Central memory CD8-positive, alpha-beta T cell (primary cell): ENCODE results near the gene ATP5F1C.

ENCODE experiments used
- ATAC-seq: fragments of 150-1000 bp; cut with Tn5 transposase; replicated peaks from 2 replicates; pipeline ENCODE4 v1.10.0; 2022; ENCODE audit warnings: mild to moderate bottlenecking, moderate FRiP score, moderate number of reproducible peaks; ENCODE audit not compliant: poor library complexity, severe bottlenecking; ENCODE audit errors: extremely low read depth
- DNase-seq, 2 donors: peaks; one replicate each; pipeline ENCODE4 v3.0.0; 2021; ENCODE audit warnings: low spot score in 2 of 2
- H3K27ac Mint-ChIP-seq: one replicate; pipeline ENCODE4 v1.8.0; 2022; ENCODE audit warnings: low read depth, mild to moderate bottlenecking, moderate library complexity, mixed read lengths
- H3K27me3 Mint-ChIP-seq: one replicate; pipeline ENCODE4 v1.8.0; 2022; ENCODE audit warnings: mixed read lengths
- H3K36me3 Mint-ChIP-seq: one replicate; pipeline ENCODE4 v1.8.0; 2022; ENCODE audit warnings: mild to moderate bottlenecking, moderate library complexity, mixed read lengths; ENCODE audit not compliant: insufficient read depth
- H3K4me1 Mint-ChIP-seq: one replicate; pipeline ENCODE4 v1.8.0; 2022; ENCODE audit warnings: mixed read lengths
- H3K4me3 Mint-ChIP-seq: one replicate; pipeline ENCODE4 v1.8.0; 2022; ENCODE audit warnings: mild to moderate bottlenecking, moderate library complexity, mixed read lengths
- H3K9me3 Mint-ChIP-seq: one replicate; pipeline ENCODE4 v1.8.0; 2022; ENCODE audit warnings: mixed read lengths

Gene ATP5F1C

DNA sequence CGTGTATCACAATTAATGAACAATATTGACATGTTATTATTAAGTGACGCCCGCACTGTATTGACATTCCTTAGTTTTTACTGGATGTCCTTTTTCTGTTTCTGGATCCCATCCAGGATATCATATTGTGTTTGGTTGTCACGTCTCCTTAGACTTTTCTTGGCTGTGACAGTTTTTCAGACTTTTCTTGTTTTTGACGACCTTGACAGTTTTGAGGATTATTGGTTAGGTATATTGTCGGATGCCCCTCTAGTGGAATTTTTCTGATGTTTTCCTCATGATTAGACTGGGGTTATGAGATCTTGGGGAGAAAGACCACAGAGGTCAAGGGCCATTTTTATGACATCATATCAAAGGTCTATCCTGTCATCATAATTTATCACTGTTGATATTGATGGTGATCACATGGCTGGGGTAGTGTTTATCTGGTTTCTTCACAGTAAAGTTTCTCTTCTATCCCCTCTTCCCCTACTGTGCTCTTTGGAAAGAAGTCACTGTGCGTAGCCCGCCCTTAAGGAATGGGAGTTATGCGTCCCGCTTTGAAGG, 41.4 kb downstream of the ATP5F1C start:
- DNase-seq (no peak), ATAC-seq (no peak)
- no peak overlapping the region for H3K4me3 Mint-ChIP-seq
- H3K9me3 Mint-ChIP-seq: no peaks in the 10 kb centered on the region
- H3K36me3 Mint-ChIP-seq: peaks cover 34% of the 10 kb centered on the region
- peaks cover 67% of the 10 kb centered on the region for H3K4me1 Mint-ChIP-seq
- no peak overlapping the region for H3K27ac Mint-ChIP-seq
- H3K27me3 Mint-ChIP-seq: no peaks in the 10 kb centered on the region

DNA sequence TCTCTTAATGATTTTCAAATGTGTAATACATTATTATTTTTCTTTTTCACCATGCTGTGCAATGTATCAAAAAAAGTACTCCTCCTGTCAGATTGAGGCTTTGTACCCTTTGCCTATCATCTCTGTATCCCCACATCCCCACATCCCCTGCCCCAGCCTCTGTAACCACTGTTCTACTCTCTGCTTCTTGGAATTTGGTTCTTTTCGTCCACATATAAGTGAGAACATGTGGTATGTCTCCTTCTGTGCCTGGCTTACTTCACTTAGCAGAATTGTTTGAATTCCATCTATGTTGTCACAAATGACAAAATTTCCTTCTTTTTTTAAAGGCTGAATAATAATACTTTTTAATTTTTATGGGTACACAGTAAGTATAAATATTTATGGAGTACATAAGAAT, 44.1 kb downstream of the ATP5F1C start:
- peaks cover 84% of the 10 kb centered on the region for H3K4me1 Mint-ChIP-seq
- no peak for DNase-seq
- H3K27ac Mint-ChIP-seq: no peak overlapping the region
- H3K9me3 Mint-ChIP-seq: no peaks in the 10 kb centered on the region
- peaks cover 21% of the 10 kb centered on the region for H3K36me3 Mint-ChIP-seq
- ATAC-seq: no peak
- H3K4me3 Mint-ChIP-seq: no peak overlapping the region
- H3K27me3 Mint-ChIP-seq: no peaks in the 10 kb centered on the region

DNA sequence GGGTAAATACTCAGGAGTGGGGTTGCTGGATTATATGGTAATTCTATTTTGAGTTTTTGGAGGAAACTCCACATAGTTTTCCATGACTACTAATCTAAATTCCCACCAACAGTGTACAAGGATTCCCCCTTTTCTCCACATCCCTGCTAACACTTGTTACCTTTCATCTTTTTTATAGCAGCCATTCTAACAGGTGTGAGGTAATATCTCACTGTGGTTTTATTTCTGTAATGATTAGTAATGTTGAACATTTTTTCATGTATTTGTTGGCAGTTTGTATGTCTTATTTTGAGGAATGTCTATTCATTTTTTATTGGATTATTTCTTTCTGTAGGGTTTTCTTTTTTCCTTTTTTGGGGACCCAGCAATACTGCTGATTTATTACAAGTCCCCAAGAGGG, 45.2 kb downstream of the ATP5F1C start:
- H3K9me3 Mint-ChIP-seq: no peaks in the 10 kb centered on the region
- peaks cover 76% of the 10 kb centered on the region for H3K4me1 Mint-ChIP-seq
- H3K36me3 Mint-ChIP-seq: peaks cover 19% of the 10 kb centered on the region
- no peak for ATAC-seq
- DNase-seq: no peak
- H3K4me3 Mint-ChIP-seq: no peak overlapping the region
- no peaks in the 10 kb centered on the region for H3K27me3 Mint-ChIP-seq
- no peak overlapping the region for H3K27ac Mint-ChIP-seq

DNA sequence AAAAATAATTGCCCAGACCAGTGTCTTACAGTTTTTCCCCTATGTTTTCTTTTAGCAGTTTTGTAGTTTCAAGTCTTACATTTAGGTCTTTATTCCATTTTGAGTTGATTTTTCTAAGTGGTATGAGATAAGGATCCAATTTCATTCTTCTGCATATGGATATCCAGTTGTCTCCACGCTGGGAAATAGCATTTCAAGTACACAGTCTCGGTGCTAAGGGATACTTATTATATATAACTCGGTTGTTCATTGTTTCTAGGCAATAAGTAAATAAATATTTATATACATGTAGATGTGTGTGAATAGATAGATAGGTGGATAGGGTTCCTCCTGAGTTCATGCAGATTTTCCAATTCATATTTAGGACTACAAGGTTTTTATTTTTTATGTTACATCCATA, 46.3 kb downstream of the ATP5F1C start:
- no peak overlapping the region for H3K27ac Mint-ChIP-seq
- no peaks in the 10 kb centered on the region for H3K27me3 Mint-ChIP-seq
- no peak for DNase-seq
- no peaks in the 10 kb centered on the region for H3K9me3 Mint-ChIP-seq
- peaks cover 74% of the 10 kb centered on the region for H3K4me1 Mint-ChIP-seq
- H3K36me3 Mint-ChIP-seq: peaks cover 21% of the 10 kb centered on the region
- ATAC-seq: no peak
- H3K4me3 Mint-ChIP-seq: no peak overlapping the region

DNA sequence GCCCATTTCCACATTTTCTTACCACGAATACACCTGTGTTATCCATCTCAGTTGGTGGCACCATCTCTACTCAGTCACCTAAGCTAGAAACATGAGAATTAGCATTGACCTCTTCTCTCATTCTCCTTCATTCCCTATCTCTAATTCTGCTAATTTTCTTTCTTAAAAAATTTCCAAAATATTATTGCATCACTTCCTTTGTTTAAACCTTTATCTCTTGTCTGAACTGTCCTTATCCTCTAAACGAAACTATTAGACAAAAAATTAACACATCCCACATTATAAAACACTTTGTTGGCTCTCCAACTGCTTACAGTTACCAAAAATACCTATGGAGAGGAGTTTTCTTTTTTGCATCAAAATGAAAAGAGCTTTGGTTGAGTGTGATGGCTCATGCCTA, 48.6 kb downstream of the ATP5F1C start:
- Mint-ChIP-seq H3K27ac (no peak overlapping the region), H3K36me3 (peaks cover 21% of the 10 kb centered on the region), H3K9me3 (no peaks in the 10 kb centered on the region), H3K4me3 (no peak overlapping the region), H3K4me1 (peaks cover 59% of the 10 kb centered on the region), H3K27me3 (no peaks in the 10 kb centered on the region)
- DNase-seq (no peak), ATAC-seq (no peak)

DNA sequence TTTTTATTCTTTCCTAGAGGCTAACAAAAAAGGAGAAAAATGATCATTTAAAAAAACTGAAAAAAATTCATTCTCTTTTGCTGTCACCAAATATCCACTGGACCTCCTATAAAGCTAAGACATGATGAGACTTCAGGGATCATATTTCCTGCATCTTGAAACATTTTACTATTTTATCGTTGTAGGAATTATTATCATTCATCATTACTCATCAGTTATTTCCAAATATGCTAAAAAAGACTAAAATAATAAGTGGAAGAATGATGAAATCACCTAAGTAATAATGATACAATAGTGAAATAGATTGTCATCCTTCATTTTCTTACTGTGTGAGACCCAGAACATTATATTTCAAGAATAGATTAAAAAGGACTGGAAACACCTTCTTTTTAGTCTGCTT, 58.6 kb downstream of the ATP5F1C start:
- H3K36me3 Mint-ChIP-seq: peaks cover 4% of the 10 kb centered on the region
- DNase-seq (no peak), ATAC-seq (no peak)
- no peak overlapping the region for H3K4me3 Mint-ChIP-seq
- peaks cover 20% of the 10 kb centered on the region for H3K4me1 Mint-ChIP-seq
- no peaks in the 10 kb centered on the region for H3K27me3 Mint-ChIP-seq
- no peak overlapping the region for H3K27ac Mint-ChIP-seq
- H3K9me3 Mint-ChIP-seq: no peaks in the 10 kb centered on the region

DNA sequence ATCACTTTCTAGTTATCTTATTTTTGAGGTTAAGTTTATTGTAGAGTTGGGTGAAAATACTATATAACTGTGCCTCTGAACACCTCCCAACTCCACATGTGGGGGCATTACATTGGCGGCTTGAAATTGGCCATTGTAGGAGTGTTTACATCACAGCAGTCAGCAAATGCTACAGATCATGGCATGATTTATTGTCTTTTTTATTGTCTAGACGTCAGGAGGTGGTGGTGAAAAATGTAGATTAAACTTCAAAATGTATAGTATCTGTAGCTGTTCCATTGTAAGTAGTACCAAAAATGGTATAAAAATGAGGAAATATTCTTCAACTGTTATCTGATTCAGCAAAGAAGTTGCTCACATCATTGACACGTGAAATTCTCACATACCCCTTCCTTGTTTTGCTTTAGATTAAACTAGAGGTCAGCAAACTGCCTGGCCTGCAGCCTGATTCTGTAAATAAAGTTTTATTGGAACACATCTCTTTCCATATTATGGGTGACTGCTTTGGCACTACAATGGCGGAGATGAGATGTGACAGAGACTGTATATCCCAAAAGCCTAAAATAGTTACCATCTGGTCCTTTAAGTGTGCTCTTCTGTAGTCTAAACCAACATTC, 65.4 kb downstream of the ATP5F1C start:
- H3K4me3 Mint-ChIP-seq: no peak overlapping the region
- no peak for ATAC-seq
- H3K27ac Mint-ChIP-seq: no peak overlapping the region
- H3K27me3 Mint-ChIP-seq: no peaks in the 10 kb centered on the region
- peaks cover 9% of the 10 kb centered on the region for H3K36me3 Mint-ChIP-seq
- H3K9me3 Mint-ChIP-seq: no peaks in the 10 kb centered on the region
- no peak for DNase-seq
- peaks cover 55% of the 10 kb centered on the region for H3K4me1 Mint-ChIP-seq

DNA sequence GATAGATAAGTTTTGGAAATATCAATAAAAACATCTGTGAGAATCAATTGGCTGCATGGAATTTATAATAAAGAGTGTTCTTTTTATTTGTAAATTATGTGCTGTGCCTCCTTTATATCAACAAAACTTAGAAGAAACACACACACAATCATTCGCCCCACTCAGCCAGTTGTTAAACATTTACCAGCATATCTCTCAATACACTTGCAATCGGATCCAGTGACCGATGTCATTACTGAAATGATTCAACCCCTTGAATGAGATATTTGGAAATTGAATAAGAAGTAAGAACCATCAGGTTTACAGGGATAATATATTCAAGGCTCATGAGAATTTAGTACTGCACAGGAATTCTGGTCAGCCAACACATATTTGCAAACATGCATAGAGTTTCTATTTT, 65.9 kb downstream of the ATP5F1C start:
- Mint-ChIP-seq H3K36me3 (peaks cover 9% of the 10 kb centered on the region), H3K9me3 (no peaks in the 10 kb centered on the region), H3K4me3 (no peak overlapping the region), H3K27me3 (no peaks in the 10 kb centered on the region), H3K4me1 (peaks cover 52% of the 10 kb centered on the region), H3K27ac (no peak overlapping the region)
- ATAC-seq (no peak), DNase-seq (no peak)

DNA sequence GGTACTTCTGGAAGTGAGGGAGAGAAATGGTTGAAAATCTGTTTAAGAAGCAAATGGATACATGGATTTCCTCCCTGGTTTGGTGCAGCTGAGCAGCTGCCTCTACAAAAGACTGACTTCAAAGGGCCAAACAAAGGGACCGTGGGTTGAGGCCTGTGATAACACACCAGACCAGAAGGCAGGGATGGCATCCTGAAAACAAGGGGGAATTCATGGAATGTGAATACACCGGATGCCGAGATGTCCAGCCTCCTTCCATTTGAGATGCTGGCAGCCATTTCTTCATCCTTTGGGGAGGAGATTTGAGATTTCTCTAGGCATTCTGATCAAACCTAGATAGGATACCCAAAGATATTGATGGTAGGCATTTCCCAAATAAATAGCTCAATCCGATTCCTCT, 67.2 kb downstream of the ATP5F1C start:
- H3K36me3 Mint-ChIP-seq: peaks cover 9% of the 10 kb centered on the region
- H3K27me3 Mint-ChIP-seq: no peaks in the 10 kb centered on the region
- DNase-seq (no peak), ATAC-seq (no peak)
- no peak overlapping the region for H3K27ac Mint-ChIP-seq
- no peaks in the 10 kb centered on the region for H3K9me3 Mint-ChIP-seq
- H3K4me3 Mint-ChIP-seq: no peak overlapping the region
- peaks cover 52% of the 10 kb centered on the region for H3K4me1 Mint-ChIP-seq

DNA sequence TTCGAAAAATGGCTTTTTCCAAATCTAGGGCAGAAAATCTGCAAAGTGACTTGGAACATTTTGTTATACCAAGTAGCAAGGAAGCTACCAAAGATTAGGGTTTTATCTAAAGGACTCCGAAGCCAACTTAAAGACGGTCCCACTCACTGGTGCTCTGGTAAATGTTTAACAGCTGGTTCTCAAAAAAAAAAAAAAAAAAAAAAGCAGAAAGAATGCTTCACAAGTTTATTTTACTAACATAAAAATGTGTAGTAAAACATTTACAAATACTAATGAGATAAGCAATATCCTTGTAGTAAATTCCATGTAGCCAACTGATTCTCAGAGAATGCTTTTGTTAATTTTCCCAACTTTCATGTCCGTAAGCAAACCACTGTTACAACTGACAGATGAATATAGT, 68.7 kb downstream of the ATP5F1C start:
- H3K4me1 Mint-ChIP-seq: peaks cover 45% of the 10 kb centered on the region
- H3K27me3 Mint-ChIP-seq: no peaks in the 10 kb centered on the region
- no peak overlapping the region for H3K4me3 Mint-ChIP-seq
- no peak for DNase-seq
- H3K36me3 Mint-ChIP-seq: peaks cover 8% of the 10 kb centered on the region
- no peak for ATAC-seq
- H3K9me3 Mint-ChIP-seq: peaks cover 4% of the 10 kb centered on the region
- H3K27ac Mint-ChIP-seq: no peak overlapping the region

DNA sequence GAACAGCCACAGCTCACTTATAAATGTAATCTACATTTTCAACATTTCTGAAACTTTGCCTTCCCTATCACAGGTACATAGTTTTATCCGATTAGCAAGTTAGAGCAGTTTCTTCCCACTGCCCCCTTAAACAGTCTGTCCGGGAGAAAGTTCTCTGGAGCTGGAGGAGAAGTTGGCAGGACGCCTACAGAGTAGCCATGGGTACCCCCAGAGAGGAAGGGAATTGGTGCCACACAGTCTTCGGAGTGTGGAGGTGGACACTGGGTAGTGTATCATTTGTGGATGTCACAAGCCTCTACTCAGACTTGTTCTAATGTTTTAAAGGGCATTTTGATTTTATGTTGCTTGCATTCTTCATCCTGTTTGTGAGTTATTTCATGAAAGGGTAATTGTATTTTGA, 69.3 kb downstream of the ATP5F1C start:
- Mint-ChIP-seq H3K27me3 (no peaks in the 10 kb centered on the region), H3K4me1 (peaks cover 43% of the 10 kb centered on the region), H3K36me3 (peaks cover 8% of the 10 kb centered on the region), H3K4me3 (no peak overlapping the region), H3K9me3 (peaks cover 9% of the 10 kb centered on the region), H3K27ac (peak overlapping the region; percentile 8)
- no peak for DNase-seq
- no peak for ATAC-seq
